ENCODE measurements around the gene USP28.
A peak's percentile ranks its signal among the peaks of the same experiment; 100 is the strongest.

Gene USP28

DNA sequence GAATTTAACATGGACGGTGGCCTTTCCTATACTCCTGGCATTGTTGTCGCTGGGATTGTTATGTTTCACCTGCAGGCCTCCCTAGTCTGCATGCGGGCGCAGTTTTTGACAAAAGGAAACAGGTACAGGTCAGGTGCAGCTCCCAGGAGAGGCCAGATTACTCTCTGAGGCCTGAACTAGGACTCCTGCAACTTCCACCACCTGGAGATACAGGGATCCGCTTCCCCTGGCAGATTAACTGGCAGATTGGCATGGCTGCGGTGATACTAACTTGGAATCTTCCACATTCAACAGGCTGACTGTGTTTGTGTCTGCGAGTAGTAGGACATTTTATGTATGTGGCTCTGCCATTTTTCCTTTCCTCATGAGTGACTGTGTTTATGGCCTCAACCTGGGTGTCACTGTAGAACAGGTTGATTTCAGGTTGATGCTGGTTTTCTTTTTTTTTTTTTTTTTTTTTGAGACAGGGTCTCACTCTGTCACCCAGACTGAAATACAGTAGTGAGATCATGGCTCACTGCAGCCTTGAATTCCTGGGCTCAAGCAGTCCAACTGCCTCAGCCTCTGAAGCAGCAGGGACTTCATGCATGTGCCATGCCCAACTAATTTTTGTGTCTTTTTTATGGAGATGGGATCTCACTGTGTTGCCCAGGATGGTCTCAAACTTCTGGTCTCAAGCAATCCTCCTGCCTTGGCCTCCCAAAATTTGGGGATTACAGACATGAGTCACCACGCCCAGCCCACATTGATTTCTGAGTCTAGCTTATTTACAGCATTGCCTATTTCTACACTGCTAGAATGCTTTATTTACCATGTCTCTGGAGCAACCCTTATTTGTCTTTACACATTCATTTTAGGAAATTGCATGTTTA is 1.7 kb upstream of the USP28 start:
- no peak overlapping the region for H3K4me3 ChIP-seq (ENCODE audit: low read depth, low read length)

- H3K4me3 ChIP-seq (ENCODE audit: low read depth, low read length), result peak overlapping the region; percentile 53
Observed at GRCh38 chr11:113876074-113876797, 864 bp upstream of the USP28 start.

GRCh38 chr11:113874581-113875233 is 665 bp downstream of the USP28 start:
- H3K4me3 ChIP-seq (ENCODE audit: low read depth, low read length), result peak overlapping the region; percentile 79

- H3K4me3 ChIP-seq (ENCODE audit: low read depth, low read length), result peak overlapping the region; percentile 79
Observed at GRCh38 chr11:113874096-113874495, 1.3 kb downstream of the USP28 start.

DNA sequence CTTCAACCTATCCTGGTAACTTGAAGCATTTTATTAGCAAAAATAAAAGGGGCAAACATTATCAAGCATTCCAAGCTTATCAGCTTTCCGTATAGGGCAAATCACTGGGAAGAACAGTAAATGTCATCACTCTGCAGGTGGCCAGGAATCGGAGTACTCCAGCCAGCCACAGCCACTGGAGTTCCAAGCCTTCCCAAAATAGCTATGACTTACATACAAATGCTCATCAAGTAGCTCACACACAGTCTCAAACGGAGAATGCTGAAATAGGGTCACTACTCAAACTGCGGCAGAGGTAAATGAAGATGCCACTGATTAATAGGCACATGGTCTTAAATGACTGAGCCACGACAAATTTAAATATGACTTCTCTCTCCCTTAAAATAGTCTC is 2.1 kb downstream of the USP28 start:
- peak overlapping the region; percentile 79 for H3K4me3 ChIP-seq (ENCODE audit: low read depth, low read length)

GRCh38 chr11:113871336-113871735 is 4.0 kb downstream of the USP28 start:
- H3K4me3 ChIP-seq (ENCODE audit: low read depth, low read length), result no peak overlapping the region

- no peak overlapping the region for H3K4me3 ChIP-seq (ENCODE audit: low read depth, low read length)
Observed at GRCh38 chr11:113867843-113868503, 7.4 kb downstream of the USP28 start.

DNA sequence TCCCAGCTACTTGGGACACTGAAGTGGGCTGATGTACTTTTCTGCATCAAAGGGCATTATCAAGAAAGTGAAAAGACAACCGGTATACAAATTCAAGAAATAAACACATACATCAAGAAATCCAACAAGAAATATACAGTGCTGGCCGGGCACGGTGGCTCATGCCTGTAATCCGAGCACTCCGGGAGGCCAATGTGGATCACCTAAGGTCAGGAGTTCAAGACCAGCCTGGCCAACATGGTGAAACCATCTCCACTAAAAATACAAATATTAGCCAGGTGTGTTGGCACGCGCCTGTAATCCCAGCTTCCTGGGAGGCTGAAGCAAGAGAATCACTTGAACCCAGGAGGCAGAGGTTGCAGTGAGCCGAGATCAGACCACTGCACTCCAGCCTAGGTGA is 9.5 kb downstream of the USP28 start:
- no peak overlapping the region for H3K4me3 ChIP-seq (ENCODE audit: low read depth, low read length)

DNA sequence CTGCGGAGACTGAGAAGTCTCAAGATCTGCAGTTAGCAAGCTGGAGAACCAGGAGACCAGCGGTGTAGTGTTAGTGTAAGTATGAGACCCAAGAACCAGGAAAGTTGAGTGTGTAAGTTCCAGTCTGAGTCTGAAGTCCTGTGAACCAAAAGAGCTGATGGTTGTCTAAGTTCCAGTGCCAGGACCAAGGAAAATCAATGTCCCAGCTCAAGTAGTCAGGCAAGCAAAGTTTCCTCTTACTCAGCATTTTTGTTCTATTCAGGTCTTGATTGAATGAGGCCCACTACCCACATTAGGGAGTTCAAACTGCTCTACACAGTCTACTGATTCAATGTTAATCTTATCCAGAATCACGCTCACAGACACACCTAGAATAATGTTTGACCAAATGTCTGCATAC is 11.0 kb downstream of the USP28 start:
- H3K4me3 ChIP-seq (ENCODE audit: low read depth, low read length), result no peak overlapping the region

- no peak overlapping the region for H3K4me3 ChIP-seq (ENCODE audit: low read depth, low read length)
Observed at GRCh38 chr11:113862435-113862834, 12.9 kb downstream of the USP28 start.

GRCh38 chr11:113859665-113860064 is 15.7 kb downstream of the USP28 start:
- no peak overlapping the region for H3K4me3 ChIP-seq (ENCODE audit: low read depth, low read length)

- no peak overlapping the region for H3K4me3 ChIP-seq (ENCODE audit: low read depth, low read length)
Observed at GRCh38 chr11:113856966-113857759, 18.2 kb downstream of the USP28 start.

- H3K4me3 ChIP-seq (ENCODE audit: low read depth, low read length), result no peak overlapping the region
Observed at GRCh38 chr11:113855803-113856202, 19.6 kb downstream of the USP28 start.

- no peak overlapping the region for H3K4me3 ChIP-seq (ENCODE audit: low read depth, low read length)
Observed at GRCh38 chr11:113850188-113850587, 25.2 kb downstream of the USP28 start.

DNA sequence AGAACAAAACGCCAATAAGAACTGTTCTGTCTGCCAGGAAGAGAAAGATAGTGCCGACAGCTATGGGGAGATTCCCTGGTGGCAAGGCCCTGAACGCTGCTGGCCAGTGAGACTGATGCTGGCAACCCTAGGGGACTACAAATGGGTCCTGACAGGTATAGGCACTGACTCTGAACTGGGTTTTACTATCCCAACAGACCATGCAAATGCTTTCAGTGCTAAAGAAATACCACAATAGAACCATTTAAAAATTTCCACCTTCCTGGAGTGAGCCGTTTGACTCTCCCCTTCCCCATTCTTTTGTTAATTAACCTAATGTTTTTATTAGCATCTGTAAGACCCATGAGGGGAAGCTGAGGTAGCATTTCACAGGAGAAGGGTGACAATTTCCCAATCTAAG is 25.7 kb downstream of the USP28 start:
- no peak overlapping the region for H3K4me3 ChIP-seq (ENCODE audit: low read depth, low read length)

DNA sequence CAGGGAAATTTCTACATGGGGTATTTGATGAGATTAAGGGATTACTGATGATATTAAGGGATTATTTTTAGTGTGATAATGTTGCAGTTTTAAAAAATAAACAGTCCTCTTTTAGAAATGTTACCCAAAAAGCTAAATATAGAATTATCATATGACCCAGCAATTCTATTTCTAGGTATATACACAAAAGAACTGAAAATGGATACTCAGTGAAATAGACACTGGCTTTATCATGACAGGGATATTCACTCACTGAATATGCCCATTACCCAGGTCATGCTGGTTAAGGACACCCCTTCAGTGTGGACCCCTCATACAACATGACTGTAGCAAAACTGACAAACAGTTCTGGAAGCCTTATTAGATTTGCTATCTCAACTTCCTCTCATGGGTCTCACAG is 27.8 kb downstream of the USP28 start:
- no peak overlapping the region for H3K4me3 ChIP-seq (ENCODE audit: low read depth, low read length)

- H3K4me3 ChIP-seq (ENCODE audit: low read depth, low read length), result no peak overlapping the region
Observed at GRCh38 chr11:113847111-113847510, 28.3 kb downstream of the USP28 start.

GRCh38 chr11:113841691-113842090 is 33.7 kb downstream of the USP28 start:
- no peak overlapping the region for H3K4me3 ChIP-seq (ENCODE audit: low read depth, low read length)

DNA sequence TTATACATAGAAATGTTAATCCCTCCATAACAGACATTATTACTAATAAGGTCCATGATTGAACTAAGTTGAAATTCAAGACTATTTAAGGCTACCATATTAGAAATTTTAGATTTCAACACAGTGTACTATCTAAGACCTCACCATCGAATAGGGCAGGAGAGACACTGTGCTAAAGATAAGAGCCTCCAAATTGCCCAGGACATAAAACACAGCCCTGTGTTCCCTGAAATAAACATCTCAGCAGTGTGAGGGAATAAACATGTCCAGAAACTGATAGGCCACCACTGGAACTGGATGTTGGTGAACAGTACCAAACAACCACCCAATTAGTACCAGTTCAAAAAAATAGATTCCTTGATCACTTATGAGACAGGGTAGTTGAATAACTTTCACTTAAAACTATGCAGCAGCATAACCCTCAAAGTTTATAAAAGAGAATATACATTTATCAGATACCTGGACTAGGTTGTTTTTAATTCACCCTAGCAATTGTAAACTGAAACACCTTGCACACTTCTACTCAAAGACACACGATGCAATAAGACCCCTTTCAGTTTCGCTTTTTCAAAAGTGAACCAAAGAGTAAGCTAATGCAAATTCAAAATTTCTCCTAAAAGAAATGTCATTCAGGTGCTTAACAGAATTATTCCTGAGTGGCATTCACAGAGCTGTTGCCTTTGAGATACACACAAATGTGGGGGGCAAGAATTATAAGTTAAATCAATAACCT is 34.3 kb downstream of the USP28 start:
- no peak overlapping the region for H3K4me3 ChIP-seq (ENCODE audit: low read depth, low read length)

DNA sequence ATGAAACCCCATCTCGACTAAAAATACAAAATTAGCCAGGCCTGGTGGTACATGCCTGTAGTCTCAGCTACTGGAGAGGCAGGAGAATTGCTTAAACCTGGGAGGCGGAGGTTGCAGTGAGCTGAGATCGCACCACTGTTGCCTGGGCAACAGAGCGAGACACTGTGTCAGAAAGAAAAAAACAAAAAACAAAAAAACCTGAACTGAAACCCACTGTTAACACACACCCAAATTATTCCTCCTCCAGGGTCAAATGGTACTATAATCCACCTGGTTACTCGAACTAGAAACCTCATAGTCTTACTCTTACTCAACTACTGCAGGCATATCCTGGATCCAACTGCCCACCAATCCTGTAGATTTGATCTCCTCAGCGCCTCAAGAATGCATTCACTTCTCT is 35.5 kb downstream of the USP28 start:
- no peak overlapping the region for H3K4me3 ChIP-seq (ENCODE audit: low read depth, low read length)

Data from iPS-11a (cell line).